Activated T-cell treated with anti-CD3 and anti-CD28 coated beads, Interleukin-2, amount 50 U/mL, for 72 hours (primary cell): Measurements from ENCODE around the gene ERCC1. TPM values are rescaled to one million over a fixed set of nuclear protein-coding genes. Genes with fewer than 3 reads are reported as not detected.

Experiments used
- total RNA-seq, 2 donors: library from RNA; stranded (reverse); gene quantifications; one replicate each; pipeline ENCODE4 v1.2.3, GENCODE V29; 2022

ERCC1 gene
- total RNA-seq, 2 donors from 2014 or later: 71.0 to 73.9 TPM

Other genes with a start within 250 kb of the ERCC1 start
- gene TRAPPC6A, start 245.7 kb downstream of the ERCC1 start, total RNA-seq: 10 to 100 TPM; 48.5 to 58.5 TPM
- gene BLOC1S3, start 245.1 kb downstream of the ERCC1 start, total RNA-seq: 10 to 100 TPM; 16.7 to 17.7 TPM
- gene EXOC3L2, start 178.5 kb downstream of the ERCC1 start, total RNA-seq: not detected
- gene MARK4, start 172.6 kb downstream of the ERCC1 start, total RNA-seq: 10 to 100 TPM; 25.3 to 37.9 TPM
- not detected for gene CKM, start 101.0 kb downstream of the ERCC1 start, total RNA-seq
- gene KLC3, start 83.2 kb downstream of the ERCC1 start, total RNA-seq: under 1 TPM; 0.22 to 0.42 TPM
- 10 to 100 TPM; 20.4 to 23.2 TPM for gene ERCC2, start 53.3 kb downstream of the ERCC1 start, total RNA-seq
- 10 to 100 TPM; 22.7 to 32.0 TPM for gene PPP1R13L, start 18.8 kb downstream of the ERCC1 start, total RNA-seq
- gene POLR1G, start 17.3 kb downstream of the ERCC1 start, total RNA-seq: 1 to 10 TPM; 3.4 to 4.9 TPM
- 10 to 100 TPM; 20.3 to 24.6 TPM for gene FOSB, start 44.1 kb upstream of the ERCC1 start, total RNA-seq
- gene RTN2, start 73.1 kb upstream of the ERCC1 start, total RNA-seq: 1 to 10 TPM; 4.1 to 4.9 TPM
- gene PPM1N, start 74.5 kb upstream of the ERCC1 start, total RNA-seq: 1 to 10 TPM; 6.7 to 6.8 TPM
- 100 to 1,000 TPM; 120 to 133 TPM for gene VASP, start 83.6 kb upstream of the ERCC1 start, total RNA-seq
- 10 to 100 TPM; 10.3 to 12.6 TPM for gene OPA3, start 160.9 kb upstream of the ERCC1 start, total RNA-seq
- gene GPR4, start 178.3 kb upstream of the ERCC1 start, total RNA-seq: under 1 TPM in 1 of 2 donors, not detected in 1; 0.07 TPM
- gene EML2, start 215.5 kb upstream of the ERCC1 start, total RNA-seq: 100 to 1,000 TPM; 149 to 190 TPM
- 10 to 100 TPM in 1 of 2 donors, 1 to 10 TPM in 1; 5.9 to 11.0 TPM for gene GIPR, start 244.3 kb upstream of the ERCC1 start, total RNA-seq